ENCODE measurements around the gene KIZ.

DNA sequence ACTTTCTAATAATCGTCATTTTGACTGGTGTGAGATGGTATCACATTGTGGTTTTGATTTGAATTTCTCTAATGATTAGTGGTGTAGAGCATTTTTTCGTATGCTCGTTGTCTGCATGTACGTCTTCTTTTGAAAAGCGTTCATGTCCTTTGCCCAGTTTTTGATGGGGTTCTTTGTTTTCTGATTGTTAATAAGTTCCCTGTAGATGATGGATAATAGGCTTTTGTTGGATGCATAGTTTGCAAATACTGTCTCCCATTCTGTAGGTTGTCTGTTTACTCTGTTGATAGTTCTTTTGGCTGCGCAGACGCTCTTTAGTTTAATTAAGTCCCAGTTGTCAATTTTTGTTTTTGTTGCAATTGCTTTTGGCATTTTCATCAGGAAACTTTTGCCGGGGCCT, 144.9 kb downstream of the KIZ start:
- TF ChIP-seq POLR2A (IDR thresholded peaks at IDR 0.05) = no peak
- TF ChIP-seq, protein P1, sequence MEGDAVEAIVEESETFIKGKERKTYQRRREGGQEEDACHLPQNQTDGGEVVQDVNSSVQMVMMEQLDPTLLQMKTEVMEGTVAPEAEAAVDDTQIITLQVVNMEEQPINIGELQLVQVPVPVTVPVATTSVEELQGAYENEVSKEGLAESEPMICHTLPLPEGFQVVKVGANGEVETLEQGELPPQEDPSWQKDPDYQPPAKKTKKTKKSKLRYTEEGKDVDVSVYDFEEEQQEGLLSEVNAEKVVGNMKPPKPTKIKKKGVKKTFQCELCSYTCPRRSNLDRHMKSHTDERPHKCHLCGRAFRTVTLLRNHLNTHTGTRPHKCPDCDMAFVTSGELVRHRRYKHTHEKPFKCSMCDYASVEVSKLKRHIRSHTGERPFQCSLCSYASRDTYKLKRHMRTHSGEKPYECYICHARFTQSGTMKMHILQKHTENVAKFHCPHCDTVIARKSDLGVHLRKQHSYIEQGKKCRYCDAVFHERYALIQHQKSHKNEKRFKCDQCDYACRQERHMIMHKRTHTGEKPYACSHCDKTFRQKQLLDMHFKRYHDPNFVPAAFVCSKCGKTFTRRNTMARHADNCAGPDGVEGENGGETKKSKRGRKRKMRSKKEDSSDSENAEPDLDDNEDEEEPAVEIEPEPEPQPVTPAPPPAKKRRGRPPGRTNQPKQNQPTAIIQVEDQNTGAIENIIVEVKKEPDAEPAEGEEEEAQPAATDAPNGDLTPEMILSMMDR (IDR thresholded peaks at IDR 0.05) = no peak
